Measurements from ENCODE around the gene NLGN2.

Gene NLGN2

GRCh38 chr17:7414837-7415236, 7.2 kb downstream of the NLGN2 start:
- DNase-seq: no peak

DNA sequence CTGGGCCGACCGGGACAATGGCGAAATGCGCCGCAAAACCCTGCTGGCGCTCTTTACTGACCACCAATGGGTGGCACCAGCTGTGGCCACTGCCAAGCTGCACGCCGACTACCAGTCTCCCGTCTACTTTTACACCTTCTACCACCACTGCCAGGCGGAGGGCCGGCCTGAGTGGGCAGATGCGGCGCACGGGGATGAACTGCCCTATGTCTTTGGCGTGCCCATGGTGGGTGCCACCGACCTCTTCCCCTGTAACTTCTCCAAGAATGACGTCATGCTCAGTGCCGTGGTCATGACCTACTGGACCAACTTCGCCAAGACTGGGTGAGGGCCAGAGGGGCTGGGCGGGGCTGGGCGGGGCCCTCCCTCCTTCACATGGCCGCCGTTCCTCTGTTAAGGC, 8.1 kb downstream of the NLGN2 start:
- DNase-seq: no peak

GRCh38 chr17:7416323-7416722, 8.7 kb downstream of the NLGN2 start:
- no peak for DNase-seq

DNA sequence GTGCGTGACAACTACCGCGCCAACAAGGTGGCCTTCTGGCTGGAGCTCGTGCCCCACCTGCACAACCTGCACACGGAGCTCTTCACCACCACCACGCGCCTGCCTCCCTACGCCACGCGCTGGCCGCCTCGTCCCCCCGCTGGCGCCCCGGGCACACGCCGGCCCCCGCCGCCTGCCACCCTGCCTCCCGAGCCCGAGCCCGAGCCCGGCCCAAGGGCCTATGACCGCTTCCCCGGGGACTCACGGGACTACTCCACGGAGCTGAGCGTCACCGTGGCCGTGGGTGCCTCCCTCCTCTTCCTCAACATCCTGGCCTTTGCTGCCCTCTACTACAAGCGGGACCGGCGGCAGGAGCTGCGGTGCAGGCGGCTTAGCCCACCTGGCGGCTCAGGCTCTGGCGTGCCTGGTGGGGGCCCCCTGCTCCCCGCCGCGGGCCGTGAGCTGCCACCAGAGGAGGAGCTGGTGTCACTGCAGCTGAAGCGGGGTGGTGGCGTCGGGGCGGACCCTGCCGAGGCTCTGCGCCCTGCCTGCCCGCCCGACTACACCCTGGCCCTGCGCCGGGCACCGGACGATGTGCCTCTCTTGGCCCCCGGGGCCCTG, 9.5 kb downstream of the NLGN2 start:
- DNase-seq: no peak

DNA sequence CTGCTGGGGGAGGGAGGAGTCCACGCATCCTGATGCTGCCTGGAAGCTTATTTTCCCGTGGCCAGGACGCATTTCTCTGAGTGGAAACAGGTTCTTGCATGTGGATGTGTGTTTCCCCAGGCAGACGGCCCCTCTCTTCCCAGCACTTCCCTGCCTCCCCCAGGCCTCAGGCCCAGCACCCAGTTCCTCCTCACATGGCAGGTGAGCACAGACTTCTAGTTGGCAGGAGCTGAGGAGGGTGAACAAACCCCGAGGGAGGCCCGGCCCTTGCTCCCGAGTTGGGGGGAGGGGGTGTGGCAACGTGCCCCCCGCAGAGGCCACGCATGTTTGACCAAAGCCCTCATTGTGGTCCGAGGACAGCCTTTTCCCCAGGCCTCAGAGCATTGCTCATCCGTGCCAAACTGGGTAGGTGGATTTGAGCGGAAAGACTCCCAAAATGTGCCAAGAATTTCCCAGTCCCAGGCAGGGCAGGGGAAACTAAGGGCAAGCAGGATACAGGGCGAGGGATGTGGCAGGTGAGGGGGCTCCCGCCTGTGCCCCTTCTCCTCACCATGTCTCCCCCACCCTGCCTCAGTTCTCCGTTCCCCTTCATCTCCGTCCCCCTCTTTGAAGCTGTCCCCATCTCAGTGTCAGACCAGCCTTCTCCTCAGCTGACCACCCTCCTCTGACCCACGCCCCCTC, 11.0 kb downstream of the NLGN2 start:
- DNase-seq: no peak

GRCh38 chr17:7419819-7420610, 12.4 kb downstream of the NLGN2 start, which contains the start of gene SPEM1:
Gene SPEM1 (plus strand): TSS chr17:7420324. CDS start chr17:7420385, 61 bp downstream.
- DNase-seq: no peak

GRCh38 chr17:7421186-7421585, 13.5 kb downstream of the NLGN2 start:
- DNase-seq: no peak

DNA sequence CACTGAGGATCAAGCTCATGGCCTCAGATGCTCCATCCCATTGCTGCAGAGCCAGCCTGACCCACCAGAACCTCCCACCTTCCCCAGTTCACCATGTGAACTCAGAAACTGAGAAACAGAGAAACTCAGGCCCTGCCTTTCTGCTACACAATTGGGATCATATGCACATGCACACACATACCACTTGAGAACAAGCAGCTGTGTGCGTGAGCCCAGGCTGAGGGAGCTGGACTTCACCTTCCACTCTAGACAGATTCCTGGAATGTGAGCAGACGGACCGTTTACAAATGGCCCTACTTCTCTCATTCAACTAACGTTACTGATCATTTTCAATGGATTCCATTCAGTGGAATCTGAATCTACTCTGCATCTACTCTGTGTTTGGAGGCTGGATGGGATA, 16.0 kb downstream of the NLGN2 start:
- no peak for DNase-seq

DNA sequence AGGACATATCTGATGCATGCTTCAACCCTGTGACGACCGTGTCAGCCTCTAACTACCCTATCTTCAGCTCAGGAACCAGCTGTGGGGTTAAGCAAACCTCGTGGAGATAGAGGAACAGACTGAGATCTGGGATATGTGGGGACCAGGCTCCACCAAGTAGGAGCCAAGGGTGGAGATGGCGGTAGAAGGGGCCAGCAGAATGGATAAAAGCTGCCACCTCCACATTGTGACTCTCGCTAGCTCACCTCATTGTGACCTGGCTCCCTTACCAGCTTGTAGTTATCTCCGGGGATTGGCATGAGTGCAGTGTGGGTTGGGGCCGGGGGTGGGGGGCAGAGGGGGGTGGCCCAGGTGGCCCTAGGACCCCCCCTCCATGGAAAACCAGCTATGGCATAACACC, 17.7 kb downstream of the NLGN2 start, which contains the start of gene SPEM2:
SPEM2 (plus strand) TSS at position 301 of the 400 bp plus-strand sequence; CDS start at position 374, 73 bp downstream.
- DNase-seq: no peak

DNA sequence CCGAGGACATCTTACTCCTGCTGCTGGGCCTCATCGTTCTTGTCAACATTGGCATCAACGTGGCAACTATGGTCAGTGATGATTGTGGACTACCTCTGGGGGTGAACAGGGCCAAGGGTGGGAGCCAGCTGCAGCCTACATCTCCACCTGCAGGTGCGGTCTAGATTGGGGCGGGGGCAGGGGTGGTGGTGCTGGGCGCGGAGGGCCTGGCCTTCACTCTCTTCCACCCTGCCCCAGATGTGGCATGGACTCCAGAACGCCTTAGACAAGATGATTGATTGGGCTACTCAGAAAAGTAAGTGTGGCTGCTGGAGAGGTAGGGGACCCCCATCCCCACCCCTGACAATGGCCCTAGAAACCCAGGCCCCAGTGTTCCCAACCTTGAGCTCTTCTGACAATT, 18.1 kb downstream of the NLGN2 start:
- no peak for DNase-seq

DNA sequence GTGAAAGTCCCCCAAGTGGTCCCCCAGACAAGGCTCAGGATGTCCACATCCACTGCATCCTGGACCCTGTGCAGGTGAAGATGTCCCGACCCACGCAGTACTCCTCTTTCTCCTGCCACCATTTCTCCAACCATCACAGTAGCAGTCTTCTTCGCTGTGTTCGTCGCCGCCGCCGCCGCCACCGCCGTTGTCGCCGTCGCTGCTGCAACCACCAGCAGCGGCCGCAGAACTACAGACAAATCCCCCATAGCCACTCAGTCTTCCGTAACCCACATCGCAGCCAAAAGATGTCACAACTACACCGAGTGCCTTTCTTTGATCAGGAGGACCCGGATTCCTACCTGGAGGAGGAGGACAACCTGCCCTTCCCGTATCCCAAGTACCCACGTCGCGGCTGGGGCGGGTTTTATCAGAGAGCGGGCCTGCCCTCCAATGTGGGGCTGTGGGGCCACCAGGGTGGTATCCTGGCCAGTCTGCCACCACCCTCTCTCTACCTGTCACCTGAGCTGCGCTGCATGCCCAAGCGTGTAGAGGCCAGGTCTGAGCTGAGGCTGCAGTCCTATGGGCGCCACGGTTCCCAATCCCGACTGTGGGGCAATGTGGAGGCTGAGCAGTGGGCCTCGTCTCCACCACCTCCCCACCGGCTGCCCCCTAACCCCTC, 18.7 kb downstream of the NLGN2 start:
- no peak for DNase-seq

- DNase-seq: no peak
Measured at GRCh38 chr17:7426896-7427489, 19.3 kb downstream of the NLGN2 start.

GRCh38 chr17:7427549-7427948, 19.9 kb downstream of the NLGN2 start:
- no peak for DNase-seq

DNA sequence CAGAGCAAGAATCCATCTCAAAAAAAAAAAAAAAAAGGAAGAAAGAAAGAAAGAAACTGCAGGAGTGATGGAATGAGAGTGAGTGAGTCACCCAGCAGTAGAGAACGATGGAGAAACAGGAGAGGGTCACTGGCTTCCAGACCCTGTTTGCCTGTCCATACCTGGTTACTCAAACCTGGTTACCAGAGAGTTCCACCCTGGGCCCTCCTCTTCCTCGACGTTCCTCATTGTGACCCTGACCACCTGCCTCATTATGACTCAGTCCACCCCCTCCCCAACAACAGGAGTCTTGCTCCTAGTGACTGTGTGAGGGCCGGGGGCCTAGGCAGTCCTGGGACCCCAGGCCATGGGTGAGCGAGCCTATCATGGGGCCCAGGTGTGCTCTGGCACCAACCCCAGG, 20.9 kb downstream of the NLGN2 start, which contains the start of gene SPEM3:
SPEM3 (plus strand) TSS at position 301 of the 400 bp plus-strand sequence; CDS start at position 347, 46 bp downstream.
- no peak for DNase-seq

DNA sequence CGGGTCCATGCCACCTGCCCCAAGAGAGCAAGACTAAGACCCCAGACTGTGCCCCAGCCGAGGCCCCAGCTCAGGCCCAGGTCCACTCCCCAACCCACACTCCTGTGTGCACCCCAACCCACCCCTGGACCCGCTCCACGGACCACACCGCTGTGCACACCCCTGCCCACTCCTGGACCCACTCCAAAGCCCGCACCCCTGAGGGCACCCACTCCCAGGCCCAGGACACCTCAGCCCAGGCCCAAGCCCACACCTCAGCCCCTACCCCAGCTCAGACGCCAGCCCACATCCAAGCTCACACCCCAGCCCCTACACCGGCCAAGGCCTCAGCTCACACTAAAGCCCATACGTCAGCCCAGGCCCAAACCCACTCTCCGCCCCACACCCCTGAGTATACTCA, 22.1 kb downstream of the NLGN2 start:
- DNase-seq: no peak

DNA sequence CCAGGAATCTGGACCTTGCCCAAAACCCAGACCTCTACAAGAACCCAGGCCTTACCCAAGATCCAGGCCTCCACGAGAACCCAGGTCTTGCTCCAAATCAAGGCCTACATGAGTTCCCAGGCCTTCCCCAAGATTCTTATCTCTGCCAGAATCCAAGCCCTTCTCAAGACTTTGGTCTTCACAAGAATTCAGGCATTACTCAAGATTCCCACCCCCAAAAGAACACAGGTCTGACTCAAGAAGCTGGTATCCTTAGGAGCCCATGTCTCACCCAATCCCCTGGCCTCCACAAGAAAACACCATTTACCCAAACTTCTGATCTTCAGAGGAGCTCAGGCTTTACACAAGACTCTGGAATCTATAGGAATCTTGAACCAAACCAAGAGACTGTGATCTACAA, 23.6 kb downstream of the NLGN2 start:
- peak; percentile 20 for DNase-seq

- DNase-seq: no peak
Measured at GRCh38 chr17:7432296-7432695, 24.7 kb downstream of the NLGN2 start.

- DNase-seq: peak; percentile 11
Measured at GRCh38 chr17:7435676-7436555, 28.3 kb downstream of the NLGN2 start.

DNA sequence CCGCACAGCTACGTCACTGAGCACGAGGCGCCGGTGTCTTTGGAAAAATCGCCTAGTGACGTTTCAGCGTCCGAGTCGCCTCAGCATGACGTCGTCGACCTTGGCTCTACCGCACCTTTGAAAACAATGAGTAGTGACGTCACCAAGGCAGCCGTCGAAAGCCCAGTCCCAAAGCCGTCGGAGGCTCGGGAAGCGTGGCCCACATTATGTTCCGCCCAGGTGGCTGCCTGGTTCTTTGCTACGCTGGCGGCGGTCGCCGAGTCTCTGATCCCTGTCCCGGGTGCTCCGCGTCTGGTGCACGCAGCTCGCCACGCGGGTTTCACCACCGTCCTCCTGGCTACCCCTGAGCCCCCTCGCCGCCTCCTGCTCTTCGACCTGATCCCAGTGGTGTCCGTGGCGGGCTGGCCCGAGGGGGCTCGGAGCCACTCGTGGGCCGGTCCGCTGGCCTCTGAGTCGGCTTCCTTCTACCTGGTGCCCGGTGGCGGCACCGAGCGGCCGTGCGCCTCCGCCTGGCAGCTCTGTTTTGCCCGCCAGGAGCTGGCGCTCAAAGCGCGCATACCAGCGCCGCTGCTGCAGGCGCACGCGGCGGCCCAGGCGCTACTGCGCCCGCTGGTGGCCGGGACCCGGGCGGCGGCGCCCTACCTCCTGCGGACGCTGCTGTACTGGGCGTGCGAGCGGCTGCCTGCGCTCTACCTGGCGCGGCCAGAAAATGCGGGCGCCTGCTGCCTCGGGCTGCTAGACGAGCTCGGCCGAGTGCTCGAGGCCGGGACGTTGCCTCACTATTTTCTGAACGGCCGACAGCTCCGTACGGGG, 29.1 kb downstream of the NLGN2 start:
- peak; percentile 65 for DNase-seq

- DNase-seq: no peak
Measured at GRCh38 chr17:7437369-7437863, 29.8 kb downstream of the NLGN2 start.
